Measurements from ENCODE around the gene IFT74.
"Not testable (repeated sequence)": the region's sequence is repeated elsewhere in the genome, so short reads cannot be mapped to it uniquely, and the experiment has no call there.

The IFT74 gene

GRCh38 chr9:27086818-27087680, 130.8 kb downstream of the IFT74 start:
- H3K4me2 ChIP-seq, result no peak overlapping the region
- no peaks in the 10 kb centered on the region for H3K9me3 ChIP-seq (replicated peaks in 1 of 11)
- no peaks in the 10 kb centered on the region for H4K20me1 ChIP-seq
- no peaks in the 10 kb centered on the region for H3K36me3 ChIP-seq
- TF ChIP-seq Cebpa-rat (IDR thresholded peaks at IDR 0.05), result no peak
- no peak overlapping the region for H3K4me3 ChIP-seq
- H3K9ac ChIP-seq, result no peak overlapping the region
- H3K27ac ChIP-seq, result no peak overlapping the region
- H3K4me1 ChIP-seq, result no peaks in the 10 kb centered on the region
- H3K27me3 ChIP-seq, result no peaks in the 10 kb centered on the region

GRCh38 chr9:27088981-27089380, 132.8 kb downstream of the IFT74 start:
- no peak overlapping the region for H3K4me2 ChIP-seq
- peaks cover 0 to 9% (median 0%) of the 10 kb centered on the region in 11 experiments; a peak in 3 of 22 replicates for H3K9me3 ChIP-seq (replicated peaks in 1 of 11)
- no peak for TF ChIP-seq Cebpa-rat (IDR thresholded peaks at IDR 0.05)
- H3K36me3 ChIP-seq, result no peaks in the 10 kb centered on the region
- no peak overlapping the region for H3K27ac ChIP-seq
- no peaks in the 10 kb centered on the region for H4K20me1 ChIP-seq
- no peaks in the 10 kb centered on the region for H3K27me3 ChIP-seq
- H3K4me1 ChIP-seq, result no peaks in the 10 kb centered on the region
- no peak overlapping the region for H3K4me3 ChIP-seq
- no peak overlapping the region for H3K9ac ChIP-seq

GRCh38 chr9:27089706-27090105, 133.5 kb downstream of the IFT74 start:
- TF ChIP-seq Cebpa-rat (IDR thresholded peaks at IDR 0.05), result no peak
- Histone ChIP-seq H3K4me2 (no peak overlapping the region), H3K27me3 (no peaks in the 10 kb centered on the region), H3K9ac (no peak overlapping the region), H3K4me3 (no peak overlapping the region), H4K20me1 (no peaks in the 10 kb centered on the region), H3K4me1 (no peaks in the 10 kb centered on the region), H3K36me3 (no peaks in the 10 kb centered on the region), H3K27ac (no peak overlapping the region), H3K9me3 (replicated peaks in 1 of 11) (peaks cover 0 to 9% (median 0%) of the 10 kb centered on the region in 11 experiments; a peak in 3 of 22 replicates)

DNA sequence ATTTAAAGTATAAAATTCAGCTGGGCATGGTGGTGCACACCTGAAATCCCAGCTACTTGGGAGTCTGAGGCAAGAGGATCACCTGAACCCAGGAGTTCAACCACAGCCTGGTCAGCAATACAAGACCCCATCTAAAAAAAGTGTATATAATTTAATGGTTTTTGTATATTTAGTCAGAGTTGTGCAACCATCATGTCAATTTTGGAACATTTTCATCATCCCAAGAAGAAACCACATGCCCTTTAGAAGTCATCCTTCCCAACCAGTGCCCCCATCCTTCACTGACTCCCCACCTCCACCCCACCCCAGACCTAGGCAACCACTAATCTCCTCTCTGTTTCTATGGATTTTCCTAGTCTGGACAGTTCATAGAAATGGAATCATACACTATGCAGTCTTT, 134.0 kb downstream of the IFT74 start:
- no peak overlapping the region for H3K4me3 ChIP-seq
- no peaks in the 10 kb centered on the region for H3K27me3 ChIP-seq
- no peaks in the 10 kb centered on the region for H3K36me3 ChIP-seq
- H3K4me1 ChIP-seq, result no peaks in the 10 kb centered on the region
- H3K27ac ChIP-seq, result no peak overlapping the region
- peaks cover 0 to 9% (median 0%) of the 10 kb centered on the region in 11 experiments; a peak in 3 of 22 replicates for H3K9me3 ChIP-seq (replicated peaks in 1 of 11)
- no peak overlapping the region for H3K9ac ChIP-seq
- no peaks in the 10 kb centered on the region for H4K20me1 ChIP-seq
- TF ChIP-seq Cebpa-rat (IDR thresholded peaks at IDR 0.05), result no peak
- H3K4me2 ChIP-seq, result no peak overlapping the region

DNA sequence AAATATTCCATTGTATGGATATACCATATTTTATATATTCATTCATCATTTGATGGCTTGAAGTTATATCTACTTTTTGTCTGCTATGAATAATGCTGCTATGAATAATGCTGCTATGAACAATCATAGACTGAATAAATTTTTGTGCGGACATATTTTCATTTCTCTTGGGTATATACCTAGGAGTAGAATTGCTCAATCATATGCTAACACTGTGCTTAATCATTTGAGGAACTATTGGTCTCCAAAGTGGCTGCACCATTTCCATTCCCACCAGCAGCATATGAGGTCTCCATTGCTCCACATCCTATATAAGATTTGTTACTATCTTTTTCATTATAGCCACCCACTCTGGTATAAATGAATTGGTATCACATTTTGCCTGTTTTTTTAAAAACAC, 134.5 kb downstream of the IFT74 start:
- Histone ChIP-seq H3K9ac (no peak overlapping the region), H3K4me2 (no peak overlapping the region), H4K20me1 (no peaks in the 10 kb centered on the region), H3K4me1 (no peaks in the 10 kb centered on the region), H3K4me3 (no peak overlapping the region), H3K27me3 (no peaks in the 10 kb centered on the region), H3K36me3 (no peaks in the 10 kb centered on the region), H3K9me3 (replicated peaks in 1 of 11) (peaks cover 0 to 9% (median 0%) of the 10 kb centered on the region in 11 experiments; a peak in 3 of 22 replicates), H3K27ac (no peak overlapping the region)
- TF ChIP-seq Cebpa-rat (IDR thresholded peaks at IDR 0.05), result no peak

DNA sequence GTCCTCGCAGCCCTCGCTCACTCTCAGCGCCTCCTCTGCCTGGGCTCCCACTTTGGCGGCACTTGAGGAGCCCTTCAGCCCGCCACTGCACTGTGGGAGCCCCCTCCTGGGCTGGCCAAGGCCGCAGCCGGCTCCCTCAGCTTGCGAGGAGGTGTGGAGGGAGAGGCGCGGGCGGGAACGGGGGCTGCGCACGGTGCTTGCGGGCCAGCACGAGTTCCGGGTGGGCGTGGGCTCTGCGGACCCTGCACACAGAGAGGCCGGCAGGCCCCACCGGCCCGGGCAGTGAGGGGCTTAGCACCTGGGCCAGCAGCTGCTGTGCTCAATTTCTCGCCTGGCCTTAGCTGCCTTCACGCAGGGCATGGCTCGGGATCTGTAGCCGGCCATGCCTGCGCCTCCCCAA, 136.3 kb downstream of the IFT74 start:
- H3K36me3 ChIP-seq; H3K4me3 ChIP-seq; H3K27ac ChIP-seq; H3K9ac ChIP-seq; H3K27me3 ChIP-seq; H3K4me2 ChIP-seq; H3K9me3 ChIP-seq (replicated peaks in 1 of 11); H4K20me1 ChIP-seq; H3K4me1 ChIP-seq: not testable (repeated sequence)

DNA sequence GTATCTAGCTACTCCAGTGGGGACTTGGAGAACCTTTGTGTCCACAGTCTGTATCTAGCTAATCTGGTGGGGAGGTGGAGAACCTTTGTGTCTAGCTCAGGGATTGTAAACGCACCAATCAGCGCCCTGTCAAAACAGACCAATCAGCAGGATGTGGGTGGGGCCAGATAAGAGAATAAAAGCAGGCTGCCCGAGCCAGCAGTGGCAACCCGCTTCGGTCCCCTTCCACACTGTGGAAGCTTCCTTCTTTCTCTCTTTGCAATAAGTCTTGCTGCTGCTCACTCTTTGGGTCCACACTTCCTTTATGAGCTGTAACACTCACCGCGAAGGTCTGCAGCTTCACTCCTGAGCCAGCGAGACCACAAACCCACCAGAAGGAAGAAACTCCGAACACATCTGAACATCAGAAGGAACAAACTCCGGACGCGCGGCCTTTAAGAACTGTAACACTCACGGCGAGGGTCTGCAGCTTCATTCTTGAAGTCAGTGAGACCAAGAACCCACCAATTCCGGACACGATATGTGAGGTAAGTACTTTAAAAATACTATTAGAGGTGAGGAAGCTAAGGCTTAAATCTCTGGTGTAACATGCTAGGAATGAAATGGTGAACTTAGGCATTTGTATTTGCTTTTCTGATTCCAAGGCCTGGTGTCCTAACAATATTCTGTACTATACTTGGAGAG, 137.3 kb downstream of the IFT74 start:
- not testable (repeated sequence) for H3K36me3 ChIP-seq; H3K4me2 ChIP-seq; H4K20me1 ChIP-seq; H3K9me3 ChIP-seq (replicated peaks in 1 of 11); H3K9ac ChIP-seq; H3K4me3 ChIP-seq; H3K4me1 ChIP-seq; H3K27me3 ChIP-seq; H3K27ac ChIP-seq

GRCh38 chr9:27094640-27095298, 138.6 kb downstream of the IFT74 start:
- H3K36me3 ChIP-seq, result no peaks in the 10 kb centered on the region
- H3K4me2 ChIP-seq, result no peak overlapping the region
- H3K9ac ChIP-seq, result no peak overlapping the region
- no peaks in the 10 kb centered on the region for H3K27me3 ChIP-seq
- H4K20me1 ChIP-seq, result no peaks in the 10 kb centered on the region
- TF ChIP-seq Cebpa-rat (IDR thresholded peaks at IDR 0.05), result no peak
- H3K4me3 ChIP-seq, result no peak overlapping the region
- H3K9me3 ChIP-seq (replicated peaks in 1 of 11), result peaks cover 0 to 9% (median 0%) of the 10 kb centered on the region in 11 experiments; a peak in 3 of 22 replicates
- no peaks in the 10 kb centered on the region for H3K4me1 ChIP-seq
- H3K27ac ChIP-seq, result no peak overlapping the region

GRCh38 chr9:27107241-27107640, 151.0 kb downstream of the IFT74 start:
- H3K36me3 ChIP-seq, result no peaks in the 10 kb centered on the region
- H3K4me1 ChIP-seq, result no peaks in the 10 kb centered on the region
- H4K20me1 ChIP-seq, result no peaks in the 10 kb centered on the region
- H3K27ac ChIP-seq, result no peak overlapping the region
- H3K4me3 ChIP-seq, result no peak overlapping the region
- H3K4me2 ChIP-seq, result no peak overlapping the region
- H3K27me3 ChIP-seq, result no peaks in the 10 kb centered on the region
- no peaks in the 10 kb centered on the region for H3K9me3 ChIP-seq (replicated peaks in 1 of 11)
- no peak for TF ChIP-seq Cebpa-rat (IDR thresholded peaks at IDR 0.05)
- no peak overlapping the region for H3K9ac ChIP-seq

All from BLaER1 treated with 17β-estradiol and CSF1 and Interleukin-3, amounts not matched to agents 10 nM and 100 nM (cell line).